Skin epidermis (tissue), 12 donors: Measurements from ENCODE around the gene GCNA.
"Not testable (repeated sequence)": the region's sequence is repeated elsewhere in the genome, so short reads cannot be mapped to it uniquely, and the experiment has no call there.

Experiments
- H3K27ac ChIP-seq, 21 experiments: fragments of 200-600 bp; sonication (generic) in 11 of 21; one replicate each; pipeline ENCODE4 v1.5.0; 2020; ENCODE audit warnings: mild to moderate bottlenecking in 3 of 21, inconsistent platforms in 2 of 21, moderate library complexity in 2 of 21
- H3K4me3 ChIP-seq, 7 experiments: fragments of 200-600 bp; sonication (generic) in 2 of 7; one replicate each; pipeline ENCODE4 v1.5.0; 2020; ENCODE audit warnings: inconsistent platforms in 2 of 7, mild to moderate bottlenecking in 2 of 7, moderate library complexity in 1 of 7

Gene GCNA

DNA sequence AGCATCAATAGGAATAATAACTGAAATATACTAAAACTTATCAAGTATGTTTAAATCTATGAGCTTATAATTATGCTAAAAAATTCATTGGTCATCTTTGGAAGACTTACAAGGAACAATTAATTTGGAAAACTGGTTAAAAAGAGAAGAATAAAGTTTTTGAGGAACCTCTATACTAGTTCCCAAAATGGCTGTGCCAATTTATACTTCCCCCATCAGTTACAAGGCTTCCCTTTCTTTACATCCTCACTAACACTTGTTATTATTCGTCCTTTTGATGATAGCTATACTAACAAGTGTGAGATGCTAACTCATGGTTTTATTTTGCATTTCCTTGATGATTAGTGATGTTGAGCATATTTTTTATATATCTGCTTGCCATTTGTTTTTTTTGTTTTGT, 28.3 kb upstream of the GCNA start:
- H3K27ac ChIP-seq: no peak overlapping the region
- no peak overlapping the region for H3K4me3 ChIP-seq

DNA sequence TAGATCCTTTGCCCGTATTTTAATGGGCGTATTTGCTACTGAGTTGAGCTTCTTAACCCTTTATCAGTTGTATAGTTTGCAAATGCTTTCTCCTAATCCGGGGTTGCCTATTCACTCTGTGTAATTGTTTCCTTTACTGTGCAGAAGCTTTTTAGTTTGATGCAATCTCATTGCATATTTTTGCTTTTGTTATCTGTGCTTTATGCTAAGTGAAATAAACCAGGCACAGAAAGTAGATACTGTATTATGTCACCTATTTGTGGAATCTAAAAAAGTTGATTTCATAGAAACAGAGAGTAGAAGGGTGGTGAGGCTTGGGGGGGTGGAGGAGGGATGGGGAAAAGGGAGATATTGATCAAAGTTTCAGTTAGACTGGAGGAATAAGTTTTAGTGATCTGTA, 27.7 kb upstream of the GCNA start:
- Histone ChIP-seq H3K27ac (no peak overlapping the region), H3K4me3 (no peak overlapping the region)

DNA sequence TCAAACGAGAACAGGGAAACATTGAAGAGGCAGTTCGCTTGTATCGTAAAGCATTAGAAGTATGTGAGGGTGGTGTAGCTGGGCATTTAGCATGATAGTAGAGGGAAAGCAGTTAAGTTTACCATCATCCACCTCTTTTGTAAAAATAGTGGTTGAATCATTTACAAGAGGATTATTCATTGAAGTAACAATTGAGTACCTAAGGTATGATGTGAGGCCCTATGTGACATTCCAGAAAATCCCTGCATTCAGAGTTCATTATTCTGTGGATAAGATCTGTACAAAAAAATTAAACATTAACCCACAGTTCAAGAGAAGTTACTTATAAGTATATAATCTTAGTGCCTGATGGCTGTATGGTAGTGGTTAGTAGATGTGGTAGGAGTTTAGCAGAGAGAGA, 22.2 kb upstream of the GCNA start:
- no peak overlapping the region for H3K27ac ChIP-seq
- H3K4me3 ChIP-seq: no peak overlapping the region

DNA sequence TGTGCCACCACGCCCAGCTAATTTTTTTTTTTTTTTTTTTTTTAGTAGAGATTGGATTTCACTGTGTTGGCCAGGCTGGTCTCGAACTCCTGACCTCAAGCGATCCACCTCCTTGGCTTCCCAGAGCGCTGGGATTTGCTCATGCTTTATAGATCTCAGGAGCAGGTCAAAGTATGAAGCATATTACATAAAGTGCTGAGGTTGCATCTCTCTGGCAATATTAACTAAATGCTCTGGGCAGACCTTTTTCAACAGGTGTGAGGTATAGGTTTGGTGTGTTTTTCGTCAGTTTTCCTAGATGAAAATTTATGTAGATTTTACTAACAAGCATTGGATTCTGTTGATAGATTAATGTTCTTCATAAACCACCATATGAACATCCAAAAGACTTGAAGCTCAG, 19.3 kb upstream of the GCNA start:
- H3K4me3 ChIP-seq: no peak overlapping the region
- no peak overlapping the region for H3K27ac ChIP-seq

DNA sequence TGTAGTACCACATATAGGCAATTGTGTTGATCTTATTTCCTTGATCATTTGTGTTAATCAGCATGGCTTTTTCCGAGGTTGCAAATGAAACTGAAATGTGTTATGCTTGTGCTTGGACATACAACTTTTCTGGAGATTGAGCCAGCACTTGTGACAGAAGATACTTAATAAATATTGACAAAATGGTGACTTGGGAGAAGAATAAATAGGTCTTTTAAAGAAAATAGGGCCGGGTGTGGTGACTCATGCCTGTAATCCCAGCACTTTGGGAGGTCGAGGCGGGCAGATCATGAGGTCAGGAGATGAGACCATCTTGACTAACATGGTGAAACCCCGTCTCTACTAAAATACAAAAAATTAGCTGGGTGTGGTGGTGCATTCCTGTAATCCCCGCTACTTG, 18.5 kb upstream of the GCNA start:
- H3K27ac ChIP-seq: not testable (repeated sequence)

DNA sequence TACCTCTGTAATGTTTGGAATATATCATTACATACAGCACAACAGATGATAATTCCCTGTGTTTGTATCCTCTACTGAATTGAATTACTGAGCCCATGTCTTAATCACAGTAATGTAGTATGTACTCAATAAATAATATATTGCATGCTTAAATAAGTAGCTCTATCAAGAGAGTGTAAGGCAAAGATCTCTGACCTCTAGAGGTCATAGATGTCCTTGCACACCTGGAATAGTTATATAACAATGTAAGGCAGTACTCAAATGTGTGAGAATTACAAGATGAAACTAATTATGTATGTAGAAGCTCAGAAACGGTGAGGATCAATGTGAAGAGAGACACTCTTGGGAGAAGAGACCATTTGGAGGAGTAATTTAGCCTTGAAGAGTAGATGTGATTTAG, 14.3 kb upstream of the GCNA start:
- no peak overlapping the region for H3K4me3 ChIP-seq

More for the DNA sequence above, 18.5 kb upstream of the GCNA start:
- not testable (repeated sequence) for H3K4me3 ChIP-seq

DNA sequence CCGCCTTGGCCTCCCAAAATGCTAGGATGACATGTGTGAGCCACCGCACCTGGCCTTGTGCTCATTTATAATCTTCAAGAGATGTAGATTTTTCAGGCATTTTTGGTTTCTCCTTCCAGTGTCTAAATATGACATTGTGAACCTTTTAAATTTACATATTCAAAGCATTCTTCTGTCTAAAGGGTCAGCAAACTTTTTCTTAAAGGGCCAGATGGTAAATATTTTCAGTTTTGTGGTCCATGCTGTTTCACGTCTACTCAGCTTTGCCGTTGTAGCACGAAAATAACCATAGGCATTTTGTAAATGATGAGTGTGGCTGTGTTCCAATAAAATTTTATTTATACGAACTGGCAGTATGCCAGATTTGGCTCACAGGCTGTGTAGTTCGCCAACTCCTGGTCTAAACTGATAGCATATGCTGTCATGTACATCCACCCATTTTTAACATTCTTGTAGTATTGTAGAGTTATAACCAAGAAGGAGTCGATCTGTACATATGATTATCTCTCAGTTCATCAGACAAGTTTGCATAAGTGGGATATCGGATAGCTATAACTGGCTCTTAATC, 12.7 kb upstream of the GCNA start:
- Histone ChIP-seq H3K27ac (no peak overlapping the region), H3K4me3 (no peak overlapping the region)

More for the DNA sequence above, 14.3 kb upstream of the GCNA start:
- no peak overlapping the region for H3K27ac ChIP-seq

DNA sequence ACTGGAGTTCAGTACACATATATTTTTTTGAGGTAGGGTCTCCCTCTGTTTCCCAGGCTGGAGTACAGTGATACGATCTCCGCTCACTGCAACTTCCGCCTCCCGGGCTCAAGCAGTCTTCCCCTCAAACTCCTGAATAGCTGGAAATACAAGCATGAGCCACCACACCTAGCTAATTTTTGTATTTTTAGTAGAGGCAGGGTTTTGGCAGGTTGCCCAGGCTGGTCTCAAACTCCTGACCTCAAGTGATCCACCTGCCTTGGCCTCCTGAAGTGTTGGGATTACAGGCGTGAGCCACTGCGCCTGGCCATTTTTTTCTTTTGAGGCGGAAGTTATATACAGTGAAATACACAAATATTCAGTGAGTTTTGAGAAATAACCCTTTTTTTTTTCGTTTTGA, 6.8 kb upstream of the GCNA start:
- not testable (repeated sequence) for H3K4me3 ChIP-seq, H3K27ac ChIP-seq

DNA sequence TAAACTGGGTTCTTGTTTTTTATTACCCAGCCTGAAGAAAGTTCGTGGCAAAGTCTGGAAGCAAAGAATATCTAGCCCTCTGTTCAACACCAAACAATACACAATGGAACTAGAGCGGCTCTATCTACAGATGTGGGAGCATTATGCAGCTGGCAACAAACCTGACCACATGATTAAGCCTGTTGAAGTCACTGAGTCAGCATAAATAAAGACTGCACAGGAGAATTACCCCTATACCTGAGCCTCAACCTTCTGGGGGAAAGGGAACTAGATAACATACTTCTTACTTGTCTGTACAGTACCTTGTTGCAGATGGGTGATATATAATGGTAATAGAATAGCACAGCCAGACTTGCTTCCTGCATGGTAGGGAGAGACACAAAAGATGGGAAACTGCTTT, 4.6 kb upstream of the GCNA start:
- Histone ChIP-seq H3K4me3 (no peak overlapping the region), H3K27ac (no peak overlapping the region)

DNA sequence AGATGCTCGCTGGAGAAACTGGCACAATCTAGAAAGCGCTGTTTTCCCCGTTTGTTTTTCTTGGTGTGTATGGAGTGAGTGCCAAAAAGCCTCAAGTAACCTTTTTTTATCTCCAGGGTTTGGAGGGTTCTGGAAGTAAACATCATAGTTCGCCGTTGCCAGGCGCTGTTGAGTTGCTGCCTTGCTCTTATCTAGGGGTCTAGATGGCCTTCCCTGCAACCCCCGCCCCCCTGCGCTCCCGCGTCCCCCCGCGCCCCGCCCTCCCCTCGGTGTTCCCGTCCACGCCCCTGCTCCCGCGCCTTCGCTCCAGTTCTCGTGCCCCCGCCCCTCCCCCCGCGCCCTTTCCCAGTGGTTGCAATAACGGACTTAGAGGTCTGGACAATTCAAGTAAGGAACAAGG, 555 bp upstream of the GCNA start:
- no peak overlapping the region for H3K4me3 ChIP-seq
- no peak overlapping the region for H3K27ac ChIP-seq

GRCh38 chrX:71579136-71579989, 1.1 kb downstream of the GCNA start:
- no peak overlapping the region for H3K27ac ChIP-seq
- H3K4me3 ChIP-seq: no peak overlapping the region

DNA sequence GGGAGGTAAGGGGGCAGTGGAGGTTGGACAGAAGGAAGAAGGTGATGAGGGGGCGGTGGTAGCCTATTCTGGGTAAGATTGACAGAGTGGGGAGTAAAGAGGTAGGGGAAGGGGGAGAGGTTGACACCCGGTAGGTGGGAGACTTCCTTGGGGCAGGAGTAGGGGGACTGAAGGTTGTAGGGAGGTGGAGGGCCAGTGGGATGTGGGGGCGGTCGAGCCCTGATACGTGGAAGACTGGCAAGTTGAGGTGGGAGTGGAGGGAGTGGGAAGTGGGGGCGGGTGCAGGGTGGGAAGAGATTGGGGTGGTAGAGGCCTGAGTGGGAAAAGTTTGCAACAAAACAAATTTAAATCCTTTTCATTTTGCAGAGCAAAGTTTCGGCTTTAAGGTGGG, 1.7 kb downstream of the GCNA start:
- Histone ChIP-seq H3K27ac (no peak overlapping the region), H3K4me3 (no peak overlapping the region)

DNA sequence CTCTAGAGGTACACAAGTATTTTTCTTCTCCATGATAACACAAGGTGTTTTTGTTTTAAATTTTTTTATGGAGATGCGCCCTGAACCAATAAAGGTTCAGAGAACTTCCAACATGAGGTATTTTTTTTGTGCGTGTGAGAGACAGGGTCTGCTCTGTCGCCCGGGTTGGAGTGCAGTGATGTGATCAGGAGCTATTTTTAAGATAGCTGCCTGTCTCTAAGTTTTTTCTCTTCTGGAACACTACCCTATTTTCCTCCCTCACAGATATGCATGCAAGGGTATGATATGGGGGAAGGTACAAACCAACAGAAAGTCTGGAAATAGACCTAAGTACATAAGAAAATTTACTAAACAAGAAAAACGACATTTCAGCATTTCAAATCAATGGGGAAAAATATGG, 3.0 kb downstream of the GCNA start:
- Histone ChIP-seq H3K27ac (no peak overlapping the region), H3K4me3 (no peak overlapping the region)

DNA sequence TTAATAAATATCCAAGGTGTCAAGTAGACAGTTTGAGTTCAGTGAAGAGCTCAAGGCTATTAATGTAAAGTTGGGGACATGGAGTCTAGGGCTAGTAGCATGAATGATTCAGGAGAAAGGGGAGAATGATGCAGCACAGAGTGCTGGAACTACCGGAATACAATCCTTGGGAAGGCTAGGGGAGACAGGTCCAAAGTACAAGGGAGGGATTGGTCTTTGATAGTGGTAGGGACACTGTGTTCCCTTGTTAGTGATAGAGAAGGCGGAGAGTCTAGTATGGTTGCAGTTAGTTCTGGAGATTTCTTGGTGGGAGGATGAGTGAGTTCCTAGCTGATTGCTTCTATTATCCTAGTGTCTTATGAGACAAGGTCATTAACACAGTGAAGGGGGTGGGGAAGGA, 8.7 kb downstream of the GCNA start:
- Histone ChIP-seq H3K4me3 (no peak overlapping the region), H3K27ac (no peak overlapping the region)

DNA sequence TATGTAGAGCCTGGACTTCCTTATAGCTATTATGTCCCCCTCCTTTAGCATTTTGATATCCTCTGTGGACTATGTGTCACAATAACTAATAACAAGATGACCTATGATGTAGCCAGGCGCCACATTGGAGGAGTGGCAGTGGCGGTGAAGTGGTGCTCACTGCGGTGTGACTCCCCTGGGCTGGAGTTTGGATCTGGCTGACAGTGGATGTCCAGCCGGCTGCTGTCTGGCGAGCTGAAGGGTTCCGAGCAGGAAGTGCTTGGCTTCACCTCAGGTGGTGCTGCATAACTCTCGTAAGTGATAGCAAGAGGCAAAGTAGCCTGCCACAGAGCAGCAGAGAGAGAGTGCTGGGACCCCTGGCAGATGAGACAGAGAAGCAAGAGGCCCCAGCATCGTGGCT, 15.0 kb downstream of the GCNA start:
- H3K27ac ChIP-seq, H3K4me3 ChIP-seq: not testable (repeated sequence)

DNA sequence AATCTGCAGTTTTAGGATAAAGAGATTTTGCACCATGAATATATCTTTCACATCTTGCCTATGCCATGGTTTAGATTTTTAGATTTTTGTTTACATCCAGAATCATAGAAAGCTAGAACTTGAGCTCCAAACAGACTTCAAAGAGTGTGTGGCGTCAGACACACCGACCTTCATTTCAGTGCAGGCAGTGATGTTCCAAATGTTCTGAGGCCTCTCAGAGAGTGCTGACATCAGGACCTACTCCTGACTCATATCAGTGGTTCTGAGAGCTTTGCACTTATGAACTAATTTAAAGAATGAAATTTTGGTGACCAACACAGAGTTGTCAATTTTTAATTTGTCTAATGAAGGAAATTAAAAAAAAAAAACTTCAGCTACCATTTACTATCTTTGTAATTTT, 21.7 kb downstream of the GCNA start:
- H3K27ac ChIP-seq: no peak overlapping the region
- no peak overlapping the region for H3K4me3 ChIP-seq

GRCh38 chrX:71603618-71604017, 25.4 kb downstream of the GCNA start:
- no peak overlapping the region for H3K27ac ChIP-seq
- no peak overlapping the region for H3K4me3 ChIP-seq

DNA sequence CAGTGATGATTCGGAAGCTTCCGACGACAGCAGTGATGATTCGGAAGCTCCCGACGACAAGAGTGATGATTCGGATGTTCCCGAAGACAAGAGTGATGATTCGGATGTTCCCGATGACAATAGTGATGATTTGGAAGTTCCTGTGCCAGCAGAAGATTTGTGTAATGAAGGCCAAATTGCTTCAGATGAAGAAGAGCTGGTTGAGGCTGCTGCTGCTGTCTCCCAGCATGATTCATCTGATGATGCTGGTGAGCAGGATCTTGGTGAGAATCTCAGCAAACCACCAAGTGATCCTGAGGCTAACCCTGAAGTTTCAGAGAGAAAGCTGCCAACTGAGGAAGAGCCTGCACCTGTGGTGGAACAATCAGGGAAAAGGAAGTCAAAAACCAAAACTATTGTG, 25.9 kb downstream of the GCNA start:
- H3K27ac ChIP-seq: no peak overlapping the region
- H3K4me3 ChIP-seq: no peak overlapping the region

- peak overlapping the region in 1 of 21 experiments; percentile 78 for H3K27ac ChIP-seq
These were observed 26.7 kb downstream of the GCNA start for GRCh38 chrX:71604796-71605568.

GRCh38 chrX:71606536-71607216, 28.4 kb downstream of the GCNA start:
- Histone ChIP-seq H3K4me3 (no peak overlapping the region), H3K27ac (peak overlapping the region in 6 of 21 experiments; percentile 11 to 78 (median 43))

More at GRCh38 chrX:71604796-71605568, 26.7 kb downstream of the GCNA start:
- no peak overlapping the region for H3K4me3 ChIP-seq
